HPDE6-E6E7 (cell line): Measurements from ENCODE around the gene CPA1.
"Not testable (repeated sequence)": the region's sequence is repeated elsewhere in the genome, so short reads cannot be mapped to it uniquely, and the experiment has no call there.

ENCODE experiments used
- DNase-seq: peaks from one replicate; pipeline ENCODE4 v3.0.0; 2011; ENCODE audit warnings: missing footprints; ENCODE audit errors: extremely low spot score

CPA1 gene

GRCh38 chr7:130372402-130373165, 7.7 kb upstream of the CPA1 start:
- DNase-seq = no peak

GRCh38 chr7:130374507-130374906, 5.8 kb upstream of the CPA1 start:
- DNase-seq = no peak

DNA sequence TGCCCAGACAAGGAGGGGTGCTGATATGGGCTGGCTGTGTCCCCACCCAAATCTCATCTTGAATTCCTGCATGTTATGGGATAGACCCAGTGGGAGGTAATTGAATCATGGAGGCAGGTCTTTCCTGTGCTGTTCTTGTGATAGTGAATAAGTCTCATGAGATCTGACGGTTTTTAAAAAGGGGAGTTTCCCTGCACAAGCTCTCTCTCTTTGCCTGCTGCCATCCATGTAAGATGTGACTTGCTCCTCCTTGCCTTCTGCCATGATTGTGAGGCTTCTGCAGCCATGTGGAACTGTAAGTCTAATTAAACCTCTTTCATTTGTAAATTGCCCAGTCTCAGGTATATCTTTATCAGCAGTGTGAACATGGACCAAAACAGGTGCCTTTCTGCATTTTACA, 3.8 kb upstream of the CPA1 start:
- not testable (repeated sequence) for DNase-seq

DNA sequence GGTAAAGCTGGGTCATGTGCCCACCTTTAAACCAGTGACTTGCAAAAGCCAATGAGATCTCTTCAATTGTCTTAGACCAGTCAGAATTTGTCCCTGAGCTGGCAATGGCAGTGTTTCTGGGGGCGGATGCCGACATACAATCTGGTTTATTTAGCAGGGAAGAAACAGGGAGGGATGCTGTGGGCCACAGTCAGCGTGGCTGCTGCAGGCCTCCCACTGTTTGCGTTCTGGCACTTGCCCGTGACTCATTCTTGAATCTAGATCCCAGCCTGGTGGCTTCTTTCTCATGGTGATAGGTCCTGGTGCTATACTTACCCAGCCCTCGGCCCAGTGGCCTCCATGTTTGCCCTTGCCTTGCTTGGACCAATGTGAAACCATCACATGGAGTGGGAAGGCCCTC, 3.1 kb upstream of the CPA1 start:
- DNase-seq = no peak

GRCh38 chr7:130379019-130379418, 1.3 kb upstream of the CPA1 start:
- DNase-seq = no peak

DNA sequence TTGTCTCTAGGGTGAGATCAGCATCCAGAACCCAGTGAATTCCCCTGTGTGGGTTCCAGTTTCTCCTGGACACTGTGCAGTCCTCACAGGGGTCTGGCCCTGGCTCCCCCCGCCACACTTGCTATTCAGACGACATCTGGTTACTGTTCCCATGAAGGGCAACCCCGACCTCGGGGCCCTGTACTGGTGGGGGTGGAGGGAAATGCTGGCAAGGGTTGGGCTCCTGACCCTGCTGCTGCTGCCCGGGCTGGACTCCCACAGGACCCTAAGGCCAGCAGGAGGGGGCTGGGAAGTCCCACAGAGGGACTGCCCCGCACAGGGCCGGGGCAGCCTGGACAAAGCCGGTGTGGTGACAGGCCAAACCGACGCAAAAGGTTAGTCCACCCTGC, 768 bp upstream of the CPA1 start:
- DNase-seq = no peak

- no peak for DNase-seq
Observed at GRCh38 chr7:130380861-130381455, 664 bp downstream of the CPA1 start.

DNA sequence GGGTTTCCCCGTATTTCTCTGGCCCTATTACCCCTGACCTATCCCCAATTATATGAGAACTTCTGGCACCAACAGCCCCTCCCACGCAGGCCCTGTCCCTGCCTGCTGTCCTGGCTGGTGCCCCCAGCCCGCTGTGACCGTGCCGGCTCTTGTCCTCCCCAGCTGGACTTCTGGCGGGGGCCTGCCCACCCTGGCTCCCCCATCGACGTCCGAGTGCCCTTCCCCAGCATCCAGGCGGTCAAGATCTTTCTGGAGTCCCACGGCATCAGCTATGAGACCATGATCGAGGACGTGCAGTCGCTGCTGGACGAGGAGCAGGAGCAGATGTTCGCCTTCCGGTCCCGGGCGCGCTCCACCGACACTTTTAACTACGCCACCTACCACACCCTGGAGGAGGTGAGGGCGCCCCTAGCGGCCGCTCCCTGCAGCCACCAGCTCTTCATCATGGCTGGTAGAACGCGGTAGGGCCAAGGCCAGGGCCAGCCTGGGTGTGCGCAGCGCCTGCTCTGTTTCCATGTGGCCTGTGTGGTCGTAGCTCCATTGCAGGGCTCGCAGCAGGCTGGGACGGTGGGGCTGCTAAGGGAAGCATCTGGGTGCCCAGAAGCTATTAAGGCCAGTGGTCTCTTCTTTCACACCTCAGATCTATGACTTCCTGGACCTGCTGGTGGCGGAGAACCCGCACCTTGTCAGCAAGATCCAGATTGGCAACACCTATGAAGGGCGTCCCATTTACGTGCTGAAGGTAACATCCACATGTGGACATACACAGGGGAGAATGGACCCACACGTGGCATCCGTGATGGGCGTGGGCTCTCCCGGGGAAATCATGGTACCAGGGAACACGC, 1.4 kb downstream of the CPA1 start:
- DNase-seq = no peak

DNA sequence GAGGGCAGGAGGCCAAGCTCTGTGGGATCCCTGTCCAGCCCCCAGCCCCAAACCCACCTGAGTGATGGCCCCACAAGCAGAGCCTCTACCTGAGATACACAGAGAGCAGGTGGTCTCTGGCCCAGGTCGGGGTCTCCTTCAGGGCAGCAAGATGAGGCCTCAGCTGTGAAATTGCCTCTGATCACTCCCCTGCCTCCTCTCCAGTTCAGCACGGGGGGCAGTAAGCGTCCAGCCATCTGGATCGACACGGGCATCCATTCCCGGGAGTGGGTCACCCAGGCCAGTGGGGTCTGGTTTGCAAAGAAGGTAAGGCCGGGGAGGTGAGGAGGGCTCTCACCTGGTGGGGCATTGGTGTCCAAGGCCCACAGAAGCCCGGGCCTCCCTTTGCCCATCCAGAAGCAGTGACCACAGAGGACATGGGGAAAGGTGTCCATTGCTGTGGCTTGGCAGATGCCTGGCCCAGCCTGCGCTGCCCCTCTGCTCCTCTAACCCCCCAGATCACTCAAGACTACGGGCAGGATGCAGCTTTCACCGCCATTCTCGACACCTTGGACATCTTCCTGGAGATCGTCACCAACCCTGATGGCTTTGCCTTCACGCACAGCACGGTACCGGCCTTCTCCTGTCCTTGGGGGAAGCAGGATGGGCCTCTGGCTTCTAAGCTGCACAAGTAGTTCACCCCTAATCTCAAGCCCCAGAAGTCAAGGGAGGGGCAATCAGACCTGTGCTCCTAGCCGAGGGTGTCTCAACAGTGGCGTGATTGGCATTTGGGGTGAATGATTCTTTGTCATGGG, 3.1 kb downstream of the CPA1 start:
- no peak for DNase-seq

DNA sequence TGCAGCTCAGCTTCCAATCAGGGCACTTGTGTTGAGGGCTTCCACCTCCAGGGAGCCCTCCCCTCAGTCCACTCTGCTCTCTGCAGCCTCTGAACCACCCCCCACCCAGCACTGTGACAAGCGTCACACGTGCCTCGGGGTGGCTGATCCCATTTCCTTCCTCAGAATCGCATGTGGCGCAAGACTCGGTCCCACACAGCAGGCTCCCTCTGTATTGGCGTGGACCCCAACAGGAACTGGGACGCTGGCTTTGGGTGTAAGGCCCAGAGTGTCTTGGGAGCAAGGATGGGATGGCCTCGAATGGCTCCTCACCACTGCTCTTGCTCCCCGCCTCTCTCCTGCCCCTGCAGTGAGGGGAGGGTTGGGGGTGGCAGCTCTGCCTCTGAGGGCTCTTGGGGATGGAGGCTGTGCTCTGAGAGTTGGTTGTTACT, 4.1 kb downstream of the CPA1 start:
- DNase-seq = no peak

DNA sequence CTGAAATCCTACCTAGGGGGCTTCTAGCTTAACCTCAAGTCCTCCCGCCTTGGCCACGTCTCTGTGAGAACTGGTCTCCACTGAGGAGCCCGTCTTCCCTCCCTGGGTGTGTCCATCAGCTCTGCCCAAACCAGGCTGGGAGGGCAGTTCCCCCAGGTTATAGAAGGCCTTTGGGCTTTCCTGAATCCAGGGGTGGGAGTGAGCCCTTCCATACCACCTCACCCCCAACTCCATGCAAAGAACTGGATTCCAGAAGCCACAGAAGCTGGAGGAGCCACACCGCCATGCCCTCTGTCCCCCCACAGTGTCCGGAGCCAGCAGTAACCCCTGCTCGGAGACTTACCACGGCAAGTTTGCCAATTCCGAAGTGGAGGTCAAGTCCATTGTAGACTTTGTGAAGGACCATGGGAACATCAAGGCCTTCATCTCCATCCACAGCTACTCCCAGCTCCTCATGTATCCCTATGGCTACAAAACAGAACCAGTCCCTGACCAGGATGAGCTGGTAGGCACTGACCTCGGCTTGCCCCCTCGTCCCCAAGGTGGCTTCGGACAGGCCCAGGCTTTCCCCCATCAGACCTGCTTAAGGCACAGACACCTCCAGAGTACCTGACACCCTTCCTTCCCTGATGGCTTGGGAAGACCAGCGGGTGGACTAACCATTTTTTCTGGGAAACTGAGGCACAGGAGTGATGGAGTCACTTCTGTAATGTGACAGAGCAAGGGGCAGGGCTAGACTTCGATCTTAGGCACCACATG, 4.7 kb downstream of the CPA1 start:
- no peak for DNase-seq

DNA sequence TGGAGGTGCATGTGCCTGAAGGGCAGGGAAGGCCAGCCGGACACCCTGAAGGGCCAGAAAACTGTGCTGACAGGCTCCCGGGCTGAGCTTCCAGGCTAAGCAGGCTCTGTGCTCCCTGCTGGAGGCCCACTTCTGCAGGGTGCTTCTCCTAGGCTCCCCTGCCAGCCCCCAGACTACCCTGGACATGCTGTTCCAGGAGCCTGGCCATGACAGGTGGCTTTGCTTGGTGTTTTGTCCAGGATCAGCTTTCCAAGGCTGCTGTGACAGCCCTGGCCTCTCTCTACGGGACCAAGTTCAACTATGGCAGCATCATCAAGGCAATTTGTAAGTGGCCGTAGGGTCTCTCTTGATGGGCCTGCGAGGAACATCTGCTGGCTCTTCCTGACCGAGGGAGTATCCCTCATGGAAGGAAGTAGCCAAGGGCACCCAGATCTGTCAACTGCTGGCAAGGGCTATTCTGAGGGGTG, 5.3 kb downstream of the CPA1 start:
- no peak for DNase-seq

GRCh38 chr7:130386876-130387275, 6.6 kb downstream of the CPA1 start:
- DNase-seq = no peak

DNA sequence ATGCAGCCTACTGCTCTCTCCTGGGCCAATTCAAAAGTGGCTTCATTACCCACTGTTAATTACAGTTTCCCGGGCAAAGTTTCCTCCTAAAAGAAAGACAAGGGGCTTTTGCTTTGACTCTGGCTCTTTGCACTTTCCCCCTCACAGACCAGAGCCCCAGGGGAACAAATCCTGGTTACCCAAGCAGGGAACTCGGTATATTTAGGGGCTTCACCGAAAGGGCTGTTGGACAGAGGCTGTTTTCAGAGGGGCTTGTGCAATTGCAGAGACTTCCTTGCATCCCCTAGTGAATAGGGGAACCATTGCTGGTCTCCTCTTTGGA, 7.0 kb downstream of the CPA1 start:
- no peak for DNase-seq

DNA sequence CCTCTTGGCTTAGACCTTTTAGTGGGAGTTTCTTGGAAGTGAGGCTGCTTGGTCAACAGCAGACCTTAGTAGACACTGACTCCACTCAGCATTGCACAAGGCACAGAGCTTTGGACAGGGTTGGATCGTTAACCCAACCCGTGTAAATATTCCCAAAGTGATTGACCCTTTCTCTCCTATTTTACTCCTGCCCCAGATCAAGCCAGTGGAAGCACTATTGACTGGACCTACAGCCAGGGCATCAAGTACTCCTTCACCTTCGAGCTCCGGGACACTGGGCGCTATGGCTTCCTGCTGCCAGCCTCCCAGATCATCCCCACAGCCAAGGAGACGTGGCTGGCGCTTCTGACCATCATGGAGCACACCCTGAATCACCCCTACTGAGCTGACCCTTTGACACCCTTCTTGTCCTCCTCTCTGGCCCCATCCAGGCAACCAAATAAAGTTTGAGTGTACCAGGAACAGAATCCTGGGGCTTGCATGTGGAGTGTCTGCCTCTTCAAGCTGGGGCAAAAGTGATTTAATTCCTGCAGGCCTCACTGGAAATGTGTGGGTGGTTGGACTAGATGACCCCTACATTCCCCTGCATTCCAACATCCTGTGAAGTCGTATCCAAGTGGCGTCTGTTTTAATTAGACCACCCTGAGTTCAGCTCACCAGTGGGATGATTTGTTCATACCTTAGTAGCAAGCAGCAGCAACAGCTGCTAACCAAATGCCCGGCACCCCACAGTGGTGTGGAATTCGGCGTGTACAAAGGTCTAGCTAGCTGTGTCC, 7.5 kb downstream of the CPA1 start:
- DNase-seq = no peak

DNA sequence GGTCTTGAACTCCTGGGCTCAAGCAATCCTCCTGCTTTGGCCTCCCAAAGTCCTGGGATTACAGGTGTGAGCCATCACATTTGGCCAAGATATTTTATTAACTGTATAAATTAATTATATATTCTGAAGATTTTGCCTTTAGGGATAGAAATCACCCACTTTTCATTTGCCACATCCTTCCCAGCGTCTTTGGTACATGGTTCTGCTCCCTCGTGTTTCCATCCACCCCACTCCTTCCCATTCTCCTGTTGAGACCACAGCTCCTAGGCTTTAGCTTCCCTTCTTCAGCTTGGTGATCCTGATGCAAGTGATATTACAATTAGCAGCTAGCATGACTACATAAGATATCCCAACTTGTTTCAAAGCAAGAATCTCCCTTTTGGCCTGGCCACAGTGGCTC, 8.4 kb downstream of the CPA1 start:
- no peak for DNase-seq

- DNase-seq = no peak
Observed at GRCh38 chr7:130390486-130390885, 10.2 kb downstream of the CPA1 start.

GRCh38 chr7:130393101-130393561, 12.8 kb downstream of the CPA1 start:
- DNase-seq = no peak

DNA sequence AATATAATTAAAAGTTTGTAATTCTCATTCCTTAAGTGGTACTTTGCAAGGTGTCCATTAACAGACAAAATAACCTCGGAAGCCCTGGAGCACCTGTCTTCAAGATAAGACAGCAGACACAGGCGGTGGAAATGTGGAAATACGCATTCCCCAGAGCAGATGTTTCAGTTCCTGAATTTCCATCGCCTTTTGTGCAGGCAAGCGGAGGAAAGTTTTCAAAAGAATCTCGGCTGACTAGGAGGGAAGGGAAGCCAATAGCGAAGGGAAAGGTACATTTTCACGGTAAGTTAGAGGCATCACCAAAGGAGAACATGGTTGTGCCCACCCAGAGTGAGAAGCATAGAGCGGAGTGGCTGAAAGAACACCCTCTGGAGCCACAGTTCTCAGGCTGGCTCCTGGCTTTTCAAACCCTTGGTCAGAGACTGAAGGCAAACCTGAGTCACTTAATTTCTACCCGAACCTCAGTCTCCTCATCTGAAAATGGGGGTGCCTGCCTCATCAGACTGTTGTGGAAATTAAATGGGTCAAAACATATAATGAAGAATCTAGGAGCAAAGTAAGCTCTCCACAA, 13.6 kb downstream of the CPA1 start:
- no peak for DNase-seq
